OCI-LY1 (cell line): ENCODE results near the gene CHST6.

Experiments
- H2AFZ ChIP-seq: fragments of 200-600 bp; sonication (generic), shearing (Covaris generic); 2 replicates; pipeline ENCODE4 v1.6.0; 2014; ENCODE audit warnings: antibody characterized with exemption, mild to moderate bottlenecking, low read length
- H3F3A ChIP-seq: fragments of 200-600 bp; sonication (generic), shearing (Covaris generic); 2 replicates; pipeline ENCODE4 v1.6.0; 2014; ENCODE audit warnings: mild to moderate bottlenecking, antibody characterized with exemption, low read length, moderate library complexity; ENCODE audit not compliant: insufficient read depth
- H3K27ac ChIP-seq: fragments of 200-600 bp; sonication (generic); 2 replicates; pipeline ENCODE4 v1.5.1; 2014; ENCODE audit warnings: low read length, mixed run types, mild to moderate bottlenecking, low read depth; ENCODE audit not compliant: poor library complexity, severe bottlenecking
- H3K27me3 ChIP-seq: fragments of 200-600 bp; sonication (generic); 2 replicates; pipeline ENCODE4 v1.6.0; 2014; ENCODE audit warnings: antibody characterized with exemption, mild to moderate bottlenecking, low read length, moderate library complexity; ENCODE audit not compliant: insufficient read depth
- H3K36me3 ChIP-seq: fragments of 200-600 bp; sonication (generic); 2 replicates; pipeline ENCODE4 v1.6.1; 2014; ENCODE audit warnings: mild to moderate bottlenecking, antibody characterized with exemption, low read length, moderate library complexity, mixed read lengths; ENCODE audit not compliant: insufficient read depth
- H3K4me1 ChIP-seq: fragments of 200-600 bp; sonication (generic); 2 replicates; pipeline ENCODE4 v1.5.1; 2014; ENCODE audit warnings: mild to moderate bottlenecking, low read length, moderate library complexity; ENCODE audit not compliant: insufficient read depth, severe bottlenecking
- H3K4me2 ChIP-seq: fragments of 200-600 bp; sonication (generic), shearing (Covaris generic); 2 replicates; pipeline ENCODE4 v1.6.1; 2014; ENCODE audit warnings: low read length
- H3K4me3 ChIP-seq: fragments of 200-600 bp; sonication (generic); 2 replicates; pipeline ENCODE4 v1.5.1; 2014; ENCODE audit warnings: low read length, low read depth, mild to moderate bottlenecking, mixed read lengths; ENCODE audit not compliant: poor library complexity, severe bottlenecking
- H3K79me2 ChIP-seq: fragments of 200-600 bp; shearing (Covaris generic); 2 replicates; pipeline ENCODE4 v1.6.1; 2016; ENCODE audit warnings: mixed run types, low read length, mixed read lengths; ENCODE audit not compliant: insufficient read depth
- H3K9ac ChIP-seq: fragments of 200-600 bp; sonication (generic), shearing (Covaris generic); 2 replicates; pipeline ENCODE4 v1.6.1; 2014; ENCODE audit warnings: mild to moderate bottlenecking, low read length, mixed read lengths
- H3K9me2 ChIP-seq: fragments of 200-600 bp; sonication (generic), shearing (Covaris generic); 2 replicates; pipeline ENCODE4 v1.6.1; 2014; ENCODE audit warnings: low read depth, mild to moderate bottlenecking, low read length, mixed read lengths
- H3K9me3 ChIP-seq: fragments of 200-600 bp; shearing (Covaris generic); 2 replicates; pipeline ENCODE4 v1.6.1; 2014; ENCODE audit warnings: low read length, mixed read lengths
- H4K20me1 ChIP-seq: fragments of 200-600 bp; sonication (generic), shearing (Covaris generic); 2 replicates; pipeline ENCODE4 v1.6.0; 2016; ENCODE audit warnings: mild to moderate bottlenecking, low read length; ENCODE audit not compliant: insufficient read depth
- CTCF ChIP-seq: fragments of 200-600 bp; sonication (generic), shearing (Covaris generic); IDR thresholded peaks from 2 replicates; pipeline ENCODE4 v1.5.1; 2017; ENCODE audit warnings: mild to moderate bottlenecking, antibody characterized with exemption, low read length, moderate library complexity, mixed read lengths
- EZH2 ChIP-seq: fragments of 200-600 bp; sonication (generic), shearing (Covaris generic); IDR thresholded peaks from 2 replicates; pipeline ENCODE4 v1.8.0; 2017; ENCODE audit warnings: borderline replicate concordance, mixed run types, mild to moderate bottlenecking, antibody characterized with exemption, low read length, moderate library complexity, mixed read lengths

CHST6 gene

DNA sequence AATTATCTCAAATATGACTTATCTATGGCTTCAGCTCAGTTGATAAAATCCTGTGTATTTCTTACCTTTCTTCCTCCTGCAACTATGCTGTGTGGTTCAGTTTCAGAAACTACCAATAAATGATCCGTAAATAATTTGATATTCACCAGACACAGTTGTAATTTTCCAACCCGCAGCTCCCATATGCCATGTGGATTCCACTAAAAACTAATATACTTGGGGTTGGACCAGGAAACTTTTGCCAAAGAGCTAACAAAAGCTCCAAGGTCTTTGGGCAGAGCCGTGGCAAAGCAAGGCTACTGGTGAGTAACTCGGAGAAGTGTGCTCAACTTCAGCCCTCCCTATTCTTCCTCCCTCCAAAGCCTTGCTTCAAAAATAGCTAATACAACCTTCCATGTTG is 2.3 kb upstream of the CHST6 start:
- TF ChIP-seq CTCF: no peak
- TF ChIP-seq EZH2: no peak
- Histone ChIP-seq H3K4me1 (no peaks in the 10 kb centered on the region), H3K4me2 (no peak overlapping the region), H3K9me2 (no peaks in the 10 kb centered on the region), H3K27ac (no peak overlapping the region), H2AFZ (no peak overlapping the region), H4K20me1 (no peaks in the 10 kb centered on the region), H3K36me3 (no peaks in the 10 kb centered on the region), H3K9me3 (no peaks in the 10 kb centered on the region), H3K27me3 (no peaks in the 10 kb centered on the region), H3F3A (no peaks in the 10 kb centered on the region), H3K9ac (no peak overlapping the region), H3K4me3 (no peak overlapping the region), H3K79me2 (no peaks in the 10 kb centered on the region)

- Histone ChIP-seq H2AFZ (no peak overlapping the region), H3K9me2 (no peaks in the 10 kb centered on the region), H3K27me3 (no peaks in the 10 kb centered on the region), H3F3A (no peaks in the 10 kb centered on the region), H3K9me3 (no peaks in the 10 kb centered on the region), H3K9ac (no peak overlapping the region), H3K4me1 (peaks cover 6% of the 10 kb centered on the region), H3K27ac (no peak overlapping the region), H3K79me2 (no peaks in the 10 kb centered on the region), H3K36me3 (no peaks in the 10 kb centered on the region), H3K4me3 (no peak overlapping the region), H3K4me2 (peak overlapping the region; percentile 33; the same call in 1 of the 2 replicates), H4K20me1 (no peaks in the 10 kb centered on the region)
- no peak for TF ChIP-seq CTCF
- TF ChIP-seq EZH2: no peak
These were observed 573 bp downstream of the CHST6 start for GRCh38 chr16:75494661-75495075.

DNA sequence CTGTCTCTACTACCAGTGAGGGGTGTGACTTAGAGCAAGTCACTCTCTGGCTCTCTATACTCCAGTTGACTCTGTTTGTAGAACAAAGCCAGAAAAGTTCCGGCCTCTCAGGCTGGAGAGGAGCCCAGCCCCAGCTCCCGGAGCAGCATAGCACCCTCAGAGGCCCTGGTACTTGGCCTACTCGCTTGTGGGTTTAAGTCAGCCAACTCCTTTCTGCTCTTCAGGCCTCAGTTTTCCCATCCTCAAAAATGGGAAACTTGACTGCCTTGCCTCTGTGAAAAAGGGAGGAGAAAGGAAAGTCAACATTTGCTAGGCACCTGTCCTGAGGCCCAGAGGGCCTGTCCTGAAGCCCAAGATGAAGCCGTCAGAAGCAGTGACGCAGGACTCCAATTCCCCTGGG is 1.1 kb downstream of the CHST6 start:
- TF ChIP-seq EZH2: no peak
- TF ChIP-seq CTCF: no peak
- H3K4me1 ChIP-seq: peaks cover 6% of the 10 kb centered on the region
- H3K4me2 ChIP-seq: no peak overlapping the region
- no peaks in the 10 kb centered on the region for H3K79me2 ChIP-seq
- no peaks in the 10 kb centered on the region for H4K20me1 ChIP-seq
- H3K9me2 ChIP-seq: no peaks in the 10 kb centered on the region
- H3K27ac ChIP-seq: no peak overlapping the region
- H3F3A ChIP-seq: no peaks in the 10 kb centered on the region
- H3K27me3 ChIP-seq: no peaks in the 10 kb centered on the region
- H3K9me3 ChIP-seq: no peaks in the 10 kb centered on the region
- H3K9ac ChIP-seq: no peak overlapping the region
- H2AFZ ChIP-seq: no peak overlapping the region
- H3K4me3 ChIP-seq: no peak overlapping the region
- no peaks in the 10 kb centered on the region for H3K36me3 ChIP-seq
